NCI-H345 treated with DMSO at 0.1 percent for 48 hours (cell line): Measurements from ENCODE around the gene LDLR.
"Not testable (repeated sequence)": the region's sequence is repeated elsewhere in the genome, so short reads cannot be mapped to it uniquely, and the experiment has no call there.

Experiments used
- DNase-seq: peaks from one replicate; lab custom pipeline; 2025; ENCODE audit not compliant: unreplicated experiment; lab: John Stamatoyannopoulos, UW

The LDLR gene

GRCh38 chr19:11103667-11104066, 14.4 kb downstream of the LDLR start:
- DNase-seq: not testable (repeated sequence)

DNA sequence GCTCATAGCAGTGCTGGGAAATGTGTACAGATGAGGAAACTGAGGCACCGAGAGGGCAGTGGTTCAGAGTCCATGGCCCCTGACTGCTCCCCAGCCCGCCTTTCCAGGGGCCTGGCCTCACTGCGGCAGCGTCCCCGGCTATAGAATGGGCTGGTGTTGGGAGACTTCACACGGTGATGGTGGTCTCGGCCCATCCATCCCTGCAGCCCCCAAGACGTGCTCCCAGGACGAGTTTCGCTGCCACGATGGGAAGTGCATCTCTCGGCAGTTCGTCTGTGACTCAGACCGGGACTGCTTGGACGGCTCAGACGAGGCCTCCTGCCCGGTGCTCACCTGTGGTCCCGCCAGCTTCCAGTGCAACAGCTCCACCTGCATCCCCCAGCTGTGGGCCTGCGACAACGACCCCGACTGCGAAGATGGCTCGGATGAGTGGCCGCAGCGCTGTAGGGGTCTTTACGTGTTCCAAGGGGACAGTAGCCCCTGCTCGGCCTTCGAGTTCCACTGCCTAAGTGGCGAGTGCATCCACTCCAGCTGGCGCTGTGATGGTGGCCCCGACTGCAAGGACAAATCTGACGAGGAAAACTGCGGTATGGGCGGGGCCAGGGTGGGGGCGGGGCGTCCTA, 15.9 kb downstream of the LDLR start:
- no peak for DNase-seq

- no peak for DNase-seq
Measured at GRCh38 chr19:11106477-11106876, 17.2 kb downstream of the LDLR start.

DNA sequence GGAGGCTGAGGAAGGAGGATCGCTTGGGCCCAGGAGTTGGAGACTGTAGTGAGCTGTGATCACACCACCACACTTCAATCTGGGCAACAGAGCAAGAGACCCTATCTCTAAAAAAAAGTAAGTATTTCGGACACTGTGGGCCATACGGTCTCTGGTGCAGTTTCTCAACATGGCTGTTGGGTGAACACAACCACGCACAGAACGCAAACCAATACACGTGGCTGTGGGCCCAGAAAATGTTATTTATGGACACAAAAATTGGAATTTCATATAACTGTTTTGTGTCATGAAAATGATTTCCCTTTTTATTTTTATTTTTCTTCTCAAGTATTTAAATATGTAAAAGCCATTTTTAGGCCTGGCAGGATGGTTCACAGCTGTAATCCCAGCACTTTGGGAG, 19.5 kb downstream of the LDLR start:
- no peak for DNase-seq

DNA sequence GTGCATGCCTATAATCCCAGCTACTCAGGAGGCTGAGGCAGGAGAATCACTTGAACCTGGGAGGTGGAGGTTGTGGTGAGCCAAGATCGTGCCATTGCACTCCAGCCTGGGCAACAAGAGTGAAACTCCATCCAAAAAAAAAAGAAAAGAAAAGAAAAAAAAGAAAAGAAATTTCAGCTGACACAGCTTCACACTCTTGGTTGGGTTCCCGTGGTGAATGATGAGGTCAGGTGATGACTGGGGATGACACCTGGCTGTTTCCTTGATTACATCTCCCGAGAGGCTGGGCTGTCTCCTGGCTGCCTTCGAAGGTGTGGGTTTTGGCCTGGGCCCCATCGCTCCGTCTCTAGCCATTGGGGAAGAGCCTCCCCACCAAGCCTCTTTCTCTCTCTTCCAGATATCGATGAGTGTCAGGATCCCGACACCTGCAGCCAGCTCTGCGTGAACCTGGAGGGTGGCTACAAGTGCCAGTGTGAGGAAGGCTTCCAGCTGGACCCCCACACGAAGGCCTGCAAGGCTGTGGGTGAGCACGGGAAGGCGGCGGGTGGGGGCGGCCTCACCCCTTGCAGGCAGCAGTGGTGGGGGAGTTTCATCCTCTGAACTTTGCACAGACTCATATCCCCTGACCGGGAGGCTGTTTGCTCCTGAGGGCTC, 22.0 kb downstream of the LDLR start:
- DNase-seq: no peak

DNA sequence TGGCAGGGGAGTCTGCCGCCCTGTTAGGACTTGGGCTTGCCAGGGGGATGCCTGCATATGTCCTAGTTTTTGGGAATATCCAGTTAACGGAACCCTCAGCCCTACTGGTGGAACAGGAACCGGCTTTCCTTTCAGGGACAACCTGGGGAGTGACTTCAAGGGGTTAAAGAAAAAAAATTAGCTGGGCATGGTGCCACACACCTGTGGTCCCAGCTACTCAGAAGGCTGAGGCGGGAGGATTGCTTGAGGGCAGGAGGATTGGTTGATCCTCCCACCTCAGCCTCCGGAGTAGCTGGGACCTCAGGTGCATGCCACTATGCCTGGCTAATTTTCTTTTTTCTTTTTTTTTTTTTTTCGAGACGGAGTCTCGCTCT, 22.5 kb downstream of the LDLR start:
- no peak for DNase-seq

DNA sequence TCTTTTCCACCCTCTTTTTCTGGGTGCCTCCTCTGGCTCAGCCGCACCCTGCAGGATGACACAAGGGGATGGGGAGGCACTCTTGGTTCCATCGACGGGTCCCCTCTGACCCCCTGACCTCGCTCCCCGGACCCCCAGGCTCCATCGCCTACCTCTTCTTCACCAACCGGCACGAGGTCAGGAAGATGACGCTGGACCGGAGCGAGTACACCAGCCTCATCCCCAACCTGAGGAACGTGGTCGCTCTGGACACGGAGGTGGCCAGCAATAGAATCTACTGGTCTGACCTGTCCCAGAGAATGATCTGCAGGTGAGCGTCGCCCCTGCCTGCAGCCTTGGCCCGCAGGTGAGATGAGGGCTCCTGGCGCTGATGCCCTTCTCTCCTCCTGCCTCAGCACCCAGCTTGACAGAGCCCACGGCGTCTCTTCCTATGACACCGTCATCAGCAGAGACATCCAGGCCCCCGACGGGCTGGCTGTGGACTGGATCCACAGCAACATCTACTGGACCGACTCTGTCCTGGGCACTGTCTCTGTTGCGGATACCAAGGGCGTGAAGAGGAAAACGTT, 24.0 kb downstream of the LDLR start:
- DNase-seq: no peak

GRCh38 chr19:11115042-11115441, 25.8 kb downstream of the LDLR start:
- no peak for DNase-seq

DNA sequence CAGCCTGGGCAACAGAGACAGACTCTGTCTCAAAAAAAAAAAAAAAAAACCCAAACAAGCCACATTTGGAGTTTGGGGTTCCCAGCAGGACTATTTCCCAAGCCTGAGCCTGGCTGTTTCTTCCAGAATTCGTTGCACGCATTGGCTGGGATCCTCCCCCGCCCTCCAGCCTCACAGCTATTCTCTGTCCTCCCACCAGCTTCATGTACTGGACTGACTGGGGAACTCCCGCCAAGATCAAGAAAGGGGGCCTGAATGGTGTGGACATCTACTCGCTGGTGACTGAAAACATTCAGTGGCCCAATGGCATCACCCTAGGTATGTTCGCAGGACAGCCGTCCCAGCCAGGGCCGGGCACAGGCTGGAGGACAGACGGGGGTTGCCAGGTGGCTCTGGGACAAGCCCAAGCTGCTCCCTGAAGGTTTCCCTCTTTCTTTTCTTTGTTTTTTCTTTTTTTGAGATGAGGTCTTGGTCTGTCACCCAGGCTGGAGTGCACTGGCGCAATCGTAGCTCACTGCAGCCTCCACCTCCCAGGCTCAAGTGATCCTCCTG, 26.7 kb downstream of the LDLR start:
- DNase-seq: no peak

GRCh38 chr19:11116507-11116906, 27.2 kb downstream of the LDLR start:
- DNase-seq: no peak

GRCh38 chr19:11121963-11122362, 32.7 kb downstream of the LDLR start:
- DNase-seq: not testable (repeated sequence)

DNA sequence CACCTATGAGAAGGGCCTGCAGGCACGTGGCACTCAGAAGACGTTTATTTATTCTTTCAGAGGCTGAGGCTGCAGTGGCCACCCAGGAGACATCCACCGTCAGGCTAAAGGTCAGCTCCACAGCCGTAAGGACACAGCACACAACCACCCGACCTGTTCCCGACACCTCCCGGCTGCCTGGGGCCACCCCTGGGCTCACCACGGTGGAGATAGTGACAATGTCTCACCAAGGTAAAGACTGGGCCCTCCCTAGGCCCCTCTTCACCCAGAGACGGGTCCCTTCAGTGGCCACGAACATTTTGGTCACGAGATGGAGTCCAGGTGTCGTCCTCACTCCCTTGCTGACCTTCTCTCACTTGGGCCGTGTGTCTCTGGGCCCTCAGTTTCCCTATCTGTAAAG, 33.9 kb downstream of the LDLR start:
- no peak for DNase-seq

- DNase-seq: not testable (repeated sequence)
Measured at GRCh38 chr19:11124157-11124556, 34.9 kb downstream of the LDLR start.

DNA sequence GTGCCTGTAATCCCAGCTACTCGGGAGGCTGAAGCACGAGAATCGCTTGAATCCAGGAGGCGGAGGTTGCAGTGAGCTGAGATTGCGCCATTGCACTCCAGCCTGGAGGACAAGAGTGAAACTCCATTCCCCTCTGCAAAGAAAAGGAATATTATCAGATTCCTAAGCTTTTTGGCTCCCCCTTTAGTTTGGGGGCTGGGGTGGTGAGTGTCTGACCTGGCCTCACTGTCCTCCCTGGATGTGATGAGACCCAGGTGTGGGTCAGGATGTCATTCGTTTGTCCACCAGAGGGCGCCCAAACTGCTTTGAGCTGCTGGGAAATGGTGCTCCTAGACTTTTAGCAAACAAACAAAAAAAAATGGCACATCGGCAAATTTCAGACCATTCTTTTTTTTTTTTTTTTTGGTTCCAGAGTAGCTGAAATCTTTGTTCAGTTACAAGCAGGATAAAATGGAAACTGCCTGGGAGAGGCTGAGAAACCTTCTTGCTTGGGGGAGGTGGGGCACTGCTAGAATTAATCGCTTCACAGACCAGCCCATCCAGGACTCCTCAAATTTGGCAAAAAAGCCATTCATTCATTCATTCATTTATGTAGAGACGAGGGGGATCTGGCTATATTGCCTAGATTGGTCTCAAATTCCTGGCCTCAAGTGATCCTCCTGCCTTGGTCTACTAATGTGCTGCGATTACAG, 36.9 kb downstream of the LDLR start:
- DNase-seq: peak; percentile 0

DNA sequence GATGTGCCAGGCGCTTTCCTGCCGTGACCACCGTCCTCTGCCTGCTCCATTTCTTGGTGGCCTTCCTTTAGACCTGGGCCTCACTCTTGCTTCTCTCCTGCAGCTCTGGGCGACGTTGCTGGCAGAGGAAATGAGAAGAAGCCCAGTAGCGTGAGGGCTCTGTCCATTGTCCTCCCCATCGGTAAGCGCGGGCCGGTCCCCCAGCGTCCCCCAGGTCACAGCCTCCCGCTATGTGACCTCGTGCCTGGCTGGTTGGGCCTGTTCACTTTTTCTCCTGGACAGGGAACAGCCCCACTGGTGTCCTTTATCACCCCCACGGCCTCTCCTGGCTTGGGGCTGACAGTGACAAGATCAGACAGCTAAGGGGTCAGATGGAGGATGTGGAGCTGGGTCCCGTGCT, 38.6 kb downstream of the LDLR start:
- DNase-seq: no peak

DNA sequence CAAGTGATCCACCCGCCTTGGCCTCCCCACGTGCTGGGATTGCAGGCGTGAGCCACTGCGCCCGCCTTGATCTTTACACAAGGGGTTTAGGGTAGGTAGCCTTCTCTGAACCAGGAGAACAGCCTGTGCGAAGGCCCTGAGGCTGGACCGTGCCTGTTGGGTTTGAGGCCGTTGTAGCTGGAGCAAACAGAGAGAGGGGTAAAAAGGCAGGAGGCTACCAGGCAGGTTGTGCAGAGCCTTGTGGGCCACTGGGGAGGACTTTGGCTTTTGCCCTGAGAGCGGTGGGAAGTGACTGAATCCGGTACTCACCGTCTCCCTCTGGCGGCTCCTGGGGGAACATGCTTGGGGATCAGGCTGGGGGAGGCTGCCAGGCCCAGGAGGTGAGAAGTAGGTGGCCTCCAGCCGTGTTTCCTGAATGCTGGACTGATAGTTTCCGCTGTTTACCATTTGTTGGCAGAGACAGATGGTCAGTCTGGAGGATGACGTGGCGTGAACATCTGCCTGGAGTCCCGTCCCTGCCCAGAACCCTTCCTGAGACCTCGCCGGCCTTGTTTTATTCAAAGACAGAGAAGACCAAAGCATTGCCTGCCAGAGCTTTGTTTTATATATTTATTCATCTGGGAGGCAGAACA, 41.7 kb downstream of the LDLR start:
- peak; percentile 0 for DNase-seq

DNA sequence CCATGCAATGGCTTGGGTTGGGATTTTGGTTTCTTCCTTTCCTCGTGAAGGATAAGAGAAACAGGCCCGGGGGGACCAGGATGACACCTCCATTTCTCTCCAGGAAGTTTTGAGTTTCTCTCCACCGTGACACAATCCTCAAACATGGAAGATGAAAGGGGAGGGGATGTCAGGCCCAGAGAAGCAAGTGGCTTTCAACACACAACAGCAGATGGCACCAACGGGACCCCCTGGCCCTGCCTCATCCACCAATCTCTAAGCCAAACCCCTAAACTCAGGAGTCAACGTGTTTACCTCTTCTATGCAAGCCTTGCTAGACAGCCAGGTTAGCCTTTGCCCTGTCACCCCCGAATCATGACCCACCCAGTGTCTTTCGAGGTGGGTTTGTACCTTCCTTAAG, 42.2 kb downstream of the LDLR start:
- no peak for DNase-seq

GRCh38 chr19:11136400-11137101, 47.3 kb downstream of the LDLR start:
- no peak for DNase-seq

GRCh38 chr19:11137542-11138384, 48.5 kb downstream of the LDLR start:
- DNase-seq: peak; percentile 20
